ENCODE results near the gene ATP1A2.

The ATP1A2 gene

DNA sequence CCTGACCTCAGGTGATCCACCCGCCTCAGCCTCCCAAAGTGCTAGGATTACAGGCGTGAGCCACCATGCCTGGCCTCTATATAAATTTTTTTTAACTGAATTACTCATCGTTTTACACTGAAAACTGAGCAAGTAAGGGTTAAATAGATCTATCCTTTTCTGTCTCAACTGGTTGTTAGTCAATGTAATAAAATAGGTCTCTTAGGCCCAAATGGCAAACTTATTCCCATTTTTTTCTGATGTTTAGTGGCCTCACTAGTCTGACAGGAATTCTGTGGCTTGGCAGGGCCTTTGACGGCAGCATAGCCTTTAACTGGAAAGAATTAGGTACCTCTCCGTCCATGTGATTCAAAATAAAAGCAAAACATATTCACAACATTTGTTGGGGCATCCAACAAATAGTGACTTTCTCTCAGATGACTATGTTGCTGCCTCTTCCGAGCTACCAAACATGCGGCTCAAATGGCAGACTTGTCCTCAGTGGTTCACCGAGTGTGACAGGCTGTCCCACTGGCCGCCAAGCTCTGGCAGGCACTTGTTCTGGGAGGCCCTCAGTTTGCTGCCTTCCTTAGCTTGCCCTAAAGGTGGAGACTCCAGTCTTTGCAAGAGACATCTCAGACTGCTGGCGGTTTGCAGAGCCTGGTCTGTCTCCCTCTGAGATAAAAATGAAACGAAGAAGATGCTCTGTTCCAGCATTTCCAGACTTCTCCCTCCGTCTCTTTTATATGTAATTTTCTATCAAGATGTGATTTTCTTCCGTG lies 53.2 kb downstream of the ATP1A2 start:
- no peak for TF ChIP-seq TAF1 (IDR thresholded peaks at IDR 0.05; ENCODE audit: borderline replicate concordance, insufficient read depth, low read length)
- TF ChIP-seq FOXP2 (optimal IDR thresholded peaks at IDR 0.05; ENCODE audit: borderline replicate concordance, extremely low read depth, extremely low read length, insufficient read depth), result no peak
- no peak for TF ChIP-seq SIN3A (IDR thresholded peaks at IDR 0.05; ENCODE audit: borderline replicate concordance, insufficient read depth, low read length)
- TF ChIP-seq, protein P1, sequence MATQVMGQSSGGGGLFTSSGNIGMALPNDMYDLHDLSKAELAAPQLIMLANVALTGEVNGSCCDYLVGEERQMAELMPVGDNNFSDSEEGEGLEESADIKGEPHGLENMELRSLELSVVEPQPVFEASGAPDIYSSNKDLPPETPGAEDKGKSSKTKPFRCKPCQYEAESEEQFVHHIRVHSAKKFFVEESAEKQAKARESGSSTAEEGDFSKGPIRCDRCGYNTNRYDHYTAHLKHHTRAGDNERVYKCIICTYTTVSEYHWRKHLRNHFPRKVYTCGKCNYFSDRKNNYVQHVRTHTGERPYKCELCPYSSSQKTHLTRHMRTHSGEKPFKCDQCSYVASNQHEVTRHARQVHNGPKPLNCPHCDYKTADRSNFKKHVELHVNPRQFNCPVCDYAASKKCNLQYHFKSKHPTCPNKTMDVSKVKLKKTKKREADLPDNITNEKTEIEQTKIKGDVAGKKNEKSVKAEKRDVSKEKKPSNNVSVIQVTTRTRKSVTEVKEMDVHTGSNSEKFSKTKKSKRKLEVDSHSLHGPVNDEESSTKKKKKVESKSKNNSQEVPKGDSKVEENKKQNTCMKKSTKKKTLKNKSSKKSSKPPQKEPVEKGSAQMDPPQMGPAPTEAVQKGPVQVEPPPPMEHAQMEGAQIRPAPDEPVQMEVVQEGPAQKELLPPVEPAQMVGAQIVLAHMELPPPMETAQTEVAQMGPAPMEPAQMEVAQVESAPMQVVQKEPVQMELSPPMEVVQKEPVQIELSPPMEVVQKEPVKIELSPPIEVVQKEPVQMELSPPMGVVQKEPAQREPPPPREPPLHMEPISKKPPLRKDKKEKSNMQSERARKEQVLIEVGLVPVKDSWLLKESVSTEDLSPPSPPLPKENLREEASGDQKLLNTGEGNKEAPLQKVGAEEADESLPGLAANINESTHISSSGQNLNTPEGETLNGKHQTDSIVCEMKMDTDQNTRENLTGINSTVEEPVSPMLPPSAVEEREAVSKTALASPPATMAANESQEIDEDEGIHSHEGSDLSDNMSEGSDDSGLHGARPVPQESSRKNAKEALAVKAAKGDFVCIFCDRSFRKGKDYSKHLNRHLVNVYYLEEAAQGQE (IDR thresholded peaks at IDR 0.05; ENCODE audit: insufficient read depth in 1 of 2, low read depth in 2 of 2, low read length in 2 of 2), result no peak
- TF ChIP-seq POLR2AphosphoS5 (IDR thresholded peaks at IDR 0.05; ENCODE audit: low read depth, low read length), result no peak

DNA sequence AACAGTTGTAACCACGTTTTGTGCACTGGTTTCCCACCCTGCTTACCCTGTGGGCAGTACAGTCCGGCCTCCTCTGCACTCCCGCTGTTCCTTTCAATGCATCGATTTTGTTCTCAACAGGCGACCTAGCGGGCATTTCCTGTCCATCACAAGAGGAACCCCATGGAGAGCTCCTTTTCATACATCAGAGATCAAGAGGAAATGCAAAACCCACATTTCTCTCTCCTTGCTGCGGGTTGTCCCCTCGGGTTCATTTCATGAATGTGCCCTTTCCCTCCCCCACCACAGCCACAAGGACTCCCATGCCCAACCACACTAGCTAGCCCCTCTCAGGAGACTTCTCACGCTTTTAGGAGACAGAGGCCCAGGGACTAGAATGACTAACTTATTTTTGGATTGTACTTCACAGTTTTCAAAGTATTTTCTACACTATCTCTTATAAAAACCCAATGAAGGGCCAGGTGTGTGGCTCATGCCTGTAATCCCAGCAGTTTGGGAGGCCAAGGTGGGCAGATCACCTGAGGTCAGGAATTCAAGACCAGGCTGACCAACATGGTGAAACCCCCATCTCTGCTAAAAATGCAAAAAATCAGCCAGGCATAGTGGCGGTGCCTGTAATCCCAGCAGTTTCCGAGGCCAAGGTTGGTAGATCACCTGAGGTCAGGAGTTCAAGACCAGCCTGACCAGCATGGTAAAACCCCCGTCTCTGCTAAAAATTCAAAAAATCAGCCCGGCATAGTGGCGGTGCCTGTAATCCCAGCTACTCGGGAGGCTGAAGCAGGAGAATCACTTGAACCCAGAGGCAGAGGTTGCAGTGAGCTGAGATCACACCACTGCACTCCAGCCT lies 54.2 kb downstream of the ATP1A2 start:
- TF ChIP-seq SIN3A (IDR thresholded peaks at IDR 0.05; ENCODE audit: borderline replicate concordance, insufficient read depth, low read length) (no peak), TAF1 (IDR thresholded peaks at IDR 0.05; ENCODE audit: borderline replicate concordance, insufficient read depth, low read length) (no peak), POLR2AphosphoS5 (IDR thresholded peaks at IDR 0.05; ENCODE audit: low read depth, low read length) (no peak), FOXP2 (optimal IDR thresholded peaks at IDR 0.05; ENCODE audit: borderline replicate concordance, extremely low read depth, extremely low read length, insufficient read depth) (no peak)
- TF ChIP-seq, protein P1 (IDR thresholded peaks at IDR 0.05; ENCODE audit: insufficient read depth in 1 of 2, low read depth in 2 of 2, low read length in 2 of 2), result no peak

DNA sequence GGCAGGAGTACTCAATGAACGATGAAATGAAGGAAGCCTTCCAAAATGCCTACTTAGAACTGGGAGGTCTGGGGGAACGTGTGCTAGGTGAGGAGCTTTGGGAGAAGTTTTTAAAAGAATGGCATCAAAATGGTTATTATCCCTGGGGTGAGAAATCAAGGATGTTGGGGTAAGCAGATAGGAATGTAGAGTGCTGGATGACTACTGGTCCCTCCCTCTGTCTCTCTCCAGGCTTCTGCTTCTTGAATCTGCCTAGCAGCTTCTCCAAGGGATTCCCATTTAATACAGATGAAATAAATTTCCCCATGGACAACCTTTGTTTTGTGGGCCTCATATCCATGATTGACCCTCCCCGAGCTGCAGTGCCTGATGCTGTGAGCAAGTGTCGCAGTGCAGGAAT lies 55.8 kb downstream of the ATP1A2 start:
- TF ChIP-seq POLR2AphosphoS5 (IDR thresholded peaks at IDR 0.05; ENCODE audit: low read depth, low read length), result no peak
- TF ChIP-seq, protein P1 (IDR thresholded peaks at IDR 0.05; ENCODE audit: insufficient read depth in 1 of 2, low read depth in 2 of 2, low read length in 2 of 2), result no peak
- no peak for TF ChIP-seq SIN3A (IDR thresholded peaks at IDR 0.05; ENCODE audit: borderline replicate concordance, insufficient read depth, low read length)
- no peak for TF ChIP-seq FOXP2 (optimal IDR thresholded peaks at IDR 0.05; ENCODE audit: borderline replicate concordance, extremely low read depth, extremely low read length, insufficient read depth)
- no peak for TF ChIP-seq TAF1 (IDR thresholded peaks at IDR 0.05; ENCODE audit: borderline replicate concordance, insufficient read depth, low read length)

DNA sequence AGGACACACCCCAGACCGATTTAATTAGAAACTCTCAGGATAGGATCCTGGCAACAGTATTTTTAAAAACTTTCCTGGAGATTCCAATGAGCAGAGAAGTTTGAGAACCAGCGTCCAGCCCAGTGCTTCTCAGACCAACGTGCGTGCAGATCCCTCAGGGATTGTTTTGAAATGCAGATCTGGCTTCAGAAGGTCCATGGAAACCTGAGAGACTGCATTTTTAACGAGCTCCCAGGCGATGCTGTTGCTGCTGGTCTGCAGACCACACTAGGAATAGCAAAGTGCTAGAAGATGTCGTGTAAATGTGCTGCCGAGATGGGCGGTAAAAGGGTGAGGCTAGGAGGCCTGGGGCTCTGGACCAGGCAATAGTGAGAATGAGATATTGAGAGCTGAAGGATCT lies 56.4 kb downstream of the ATP1A2 start:
- TF ChIP-seq FOXP2 (optimal IDR thresholded peaks at IDR 0.05; ENCODE audit: borderline replicate concordance, extremely low read depth, extremely low read length, insufficient read depth) (no peak), TAF1 (IDR thresholded peaks at IDR 0.05; ENCODE audit: borderline replicate concordance, insufficient read depth, low read length) (no peak), SIN3A (IDR thresholded peaks at IDR 0.05; ENCODE audit: borderline replicate concordance, insufficient read depth, low read length) (no peak), POLR2AphosphoS5 (IDR thresholded peaks at IDR 0.05; ENCODE audit: low read depth, low read length) (no peak)
- TF ChIP-seq, protein P1 (IDR thresholded peaks at IDR 0.05; ENCODE audit: insufficient read depth in 1 of 2, low read depth in 2 of 2, low read length in 2 of 2), result no peak
